ENCODE measurements around the gene NSMCE4A.

GRCh38 chr10:122001698-122002097 lies 26.7 kb upstream of the NSMCE4A start:
- TF ChIP-seq CTCF (IDR thresholded peaks at IDR 0.05) (no peak), POLR2A (IDR thresholded peaks at IDR 0.05) (no peak)

All from heart left ventricle (tissue), 13 donors.